B cell (primary cell): Measurements from ENCODE around the gene ZRANB1. TPM values are rescaled to one million over a fixed set of nuclear protein-coding genes. Genes with fewer than 3 reads are reported as not detected.

Source experiments
- ATAC-seq: fragments of 200-7000 bp; cut with Tn5 transposase; one replicate; pipeline ENCODE4 v1.10.0; 2021; ENCODE audit warnings: low read depth, mild to moderate bottlenecking, moderate number of reproducible peaks, moderate library complexity
- CTCF ChIA-PET: fragments of 350-600 bp; sonication (Branson Sonifier 250); formaldehyde crosslinking; loops from one replicate; lab custom pipeline; 2021; ENCODE audit warnings: antibody characterized with exemption, inconsistent platforms; lab: Charles Lee
- POLR2A ChIA-PET: fragments of 350-600 bp; sonication (Branson Sonifier 250); formaldehyde crosslinking; loops from one replicate; lab custom pipeline; 2021; ENCODE audit warnings: antibody characterized with exemption; lab: Charles Lee
- DNase-seq: peaks from one replicate; pipeline ENCODE4 v3.0.0; 2013
- H2AFZ ChIP-seq: 2 replicates; pipeline ENCODE4 v1.6.1; 2012; ENCODE audit warnings: mild to moderate bottlenecking, low read depth, low read length; ENCODE audit not compliant: insufficient read depth, poor library complexity, severe bottlenecking
- H3K27ac ChIP-seq, 2 donors: 1 replicate in 1 of 2; 2 replicates in 1 of 2; pipeline ENCODE4 v1.5.1; 2012 to 2013; ENCODE audit warnings: low read length in 2 of 2, mild to moderate bottlenecking in 2 of 2, moderate library complexity in 1 of 2
- H3K27me3 ChIP-seq, 4 experiments: fragments of 200-600 bp in 1 of 4; sonication (generic) in 1 of 4; replicated peaks in 1 of 4; 1 replicate in 2 of 4; 2 replicates in 2 of 4; pipeline versions ENCODE4 v1.6.1 to v1.7.0; 2013 to 2016; ENCODE audit warnings: low read length in 3 of 4, mild to moderate bottlenecking in 2 of 4, mixed read lengths in 1 of 4, moderate library complexity in 1 of 4; ENCODE audit not compliant: insufficient read depth in 4 of 4, control insufficient read depth in 3 of 4; ENCODE audit errors: control extremely low read depth in 1 of 4
- H3K36me3 ChIP-seq, 2 experiments: replicated peaks in 1 of 2; 1 replicate in 1 of 2; 2 replicates in 1 of 2; pipeline versions ENCODE4 v1.6.1 to v1.7.1; 2013; ENCODE audit warnings: low read length in 1 of 2; ENCODE audit not compliant: insufficient read depth in 2 of 2, control insufficient read depth in 1 of 2; ENCODE audit errors: control extremely low read depth in 1 of 2, extremely low read depth in 1 of 2
- H3K4me1 ChIP-seq, 2 donors: fragments of 200-600 bp in 1 of 2; sonication (generic) in 1 of 2; 1 replicate in 1 of 2; 2 replicates in 1 of 2; pipeline versions ENCODE4 v1.5.1 to v1.6.1; 2013 to 2017; ENCODE audit warnings: low read length in 2 of 2; ENCODE audit not compliant: control insufficient read depth in 2 of 2, insufficient read depth in 2 of 2
- H3K4me2 ChIP-seq: replicated peaks from 2 replicates; pipeline ENCODE3; 2012; ENCODE audit warnings: mild to moderate bottlenecking, low read depth, low read length; ENCODE audit not compliant: poor library complexity, severe bottlenecking
- H3K4me3 ChIP-seq, 5 experiments: fragments of 200-600 bp in 1 of 5; sonication (generic) in 1 of 5; 1 replicate in 3 of 5; 2 replicates in 2 of 5; pipeline versions ENCODE4 v1.5.1 to v1.7.0; 2011 to 2016; ENCODE audit warnings: low read length in 4 of 5, mild to moderate bottlenecking in 4 of 5, low read depth in 2 of 5, control low read depth in 1 of 5, moderate library complexity in 1 of 5; ENCODE audit not compliant: insufficient read depth in 1 of 5; ENCODE audit errors: control extremely low read depth in 1 of 5, extremely low read depth in 1 of 5
- H3K79me2 ChIP-seq: fragments of 200-600 bp; sonication (generic); one replicate; pipeline ENCODE4 v1.6.0; 2016; ENCODE audit warnings: low read length; ENCODE audit not compliant: control insufficient read depth, insufficient read depth
- H3K9ac ChIP-seq: fragments of 200-600 bp; sonication (generic); 2 replicates; pipeline ENCODE4 v1.6.1; 2017; ENCODE audit warnings: mild to moderate bottlenecking, low read length, moderate library complexity
- H3K9me3 ChIP-seq, 3 donors: one replicate each; pipeline versions ENCODE4 v1.6.1 to v1.7.1; 2013; ENCODE audit warnings: low read length in 2 of 3; ENCODE audit not compliant: control insufficient read depth in 2 of 3, insufficient read depth in 1 of 3; ENCODE audit errors: control extremely low read depth in 1 of 3
- H4K20me1 ChIP-seq: 2 replicates; pipeline ENCODE4 v1.6.0; 2012; ENCODE audit warnings: mild to moderate bottlenecking, low read length; ENCODE audit not compliant: insufficient read depth, control insufficient read depth, poor library complexity, severe bottlenecking
- H3K27ac Mint-ChIP-seq: one replicate; pipeline ENCODE4 v1.8.0; 2021; ENCODE audit warnings: mixed read lengths
- H3K27me3 Mint-ChIP-seq: one replicate; pipeline ENCODE4 v1.8.0; 2021; ENCODE audit warnings: mixed read lengths
- H3K4me1 Mint-ChIP-seq: one replicate; pipeline ENCODE4 v1.8.0; 2021; ENCODE audit warnings: mixed read lengths
- H3K4me3 Mint-ChIP-seq: one replicate; pipeline ENCODE4 v1.8.0; 2021; ENCODE audit warnings: mixed read lengths
- H3K9me3 Mint-ChIP-seq: one replicate; pipeline ENCODE4 v1.8.0; 2022; ENCODE audit warnings: mixed read lengths; ENCODE audit not compliant: insufficient read depth
- EZH2 ChIP-seq: IDR thresholded peaks from 2 replicates; pipeline ENCODE4 v1.6.1; 2012; ENCODE audit warnings: borderline replicate concordance, low read depth, mild to moderate bottlenecking, moderate library complexity, low read length; ENCODE audit not compliant: insufficient read depth, poor library complexity, severe bottlenecking
- WGBS: methylation state at CpG from one replicate; pipeline ENCODE4 v1.1.5; 2013; ENCODE audit warnings: missing lambda C conversion rate; ENCODE audit not compliant: insufficient coverage; 5-methylcytosine and 5-hydroxymethylcytosine counted together
- intact Hi-C: fragments of 100-400 bp; cut with micrococcal nuclease; formaldehyde crosslinking; loops from one replicate; pipeline ENCODE4 v1.10.0; 2022
- polyA plus RNA-seq: library from polyadenylated mRNA; depleted of rRNA; stranded (reverse); fragments of >200 nt; gene quantifications from 2 replicates; pipeline ENCODE4 v1.2.3, GENCODE V29; 2012
- total RNA-seq, 2 donors: library from RNA; stranded (reverse); fragments of 120-200 nt in 1 of 2; gene quantifications; 1 replicate in 1 of 2; 2 replicates in 1 of 2; pipeline versions ENCODE4 v1.2.3 to v1.2.4, GENCODE V29; 2013 to 2022
- TF ChIP-seq, protein P1 (sequence below): fragments of 200-600 bp; IDR thresholded peaks from one replicate; pipeline ENCODE4 v1.8.0; 2022; ENCODE audit warnings: antibody characterized with exemption, mild to moderate bottlenecking

ZRANB1 gene
- total and polyA plus RNA-seq, 2 donors (not counting 1 experiment from before 2014, with no cell fraction given) = 6.5 to 28.0 TPM

DNA sequence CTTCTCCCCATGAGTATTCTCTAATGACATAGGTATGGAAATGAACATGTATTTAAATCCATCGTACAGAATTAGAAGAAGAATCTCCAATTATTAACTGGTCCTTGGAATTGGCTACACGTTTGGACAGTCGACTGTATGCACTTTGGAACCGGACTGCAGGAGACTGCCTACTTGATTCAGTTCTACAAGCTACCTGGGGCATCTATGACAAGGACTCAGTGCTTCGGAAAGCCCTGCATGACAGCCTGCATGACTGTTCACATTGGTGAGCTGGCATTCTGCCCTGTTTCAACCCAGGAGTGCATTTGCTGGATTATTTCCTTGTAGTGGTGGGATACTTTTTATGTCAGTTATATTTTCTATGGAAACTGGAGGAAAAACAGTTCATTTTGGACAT is 32.2 kb downstream of the ZRANB1 start:
- H3K9ac ChIP-seq = no peak overlapping the region
- no peak overlapping the region for H3K4me2 ChIP-seq
- ATAC-seq (no peak), DNase-seq (no peak)
- peaks cover 1 to 37% of the 10 kb centered on the region in 2 experiments for H3K36me3 ChIP-seq
- H2AFZ ChIP-seq = no peak overlapping the region
- no peak overlapping the region for H3K27ac Mint-ChIP-seq
- peaks cover 12% of the 10 kb centered on the region for H3K4me1 Mint-ChIP-seq
- no peaks in the 10 kb centered on the region for H3K27me3 ChIP-seq
- no peak overlapping the region for H3K27ac ChIP-seq
- H3K4me3 Mint-ChIP-seq = no peak overlapping the region
- peaks cover 20% of the 10 kb centered on the region for H4K20me1 ChIP-seq
- H3K9me3 ChIP-seq = no peaks in the 10 kb centered on the region
- H3K9me3 Mint-ChIP-seq = no peaks in the 10 kb centered on the region
- CTCF ChIA-PET = no interaction called here
- intact Hi-C loops = no loop called here
- POLR2A ChIA-PET = no interaction called here
- H3K4me1 ChIP-seq = no peaks in the 10 kb centered on the region
- 100% methylated on average over 4 of the region's 5 CpGs for WGBS
- H3K27me3 Mint-ChIP-seq = no peaks in the 10 kb centered on the region
- H3K79me2 ChIP-seq = peaks cover 6% of the 10 kb centered on the region
- H3K4me3 ChIP-seq = no peak overlapping the region
- TF ChIP-seq EZH2 = no peak
- TF ChIP-seq, protein P1, sequence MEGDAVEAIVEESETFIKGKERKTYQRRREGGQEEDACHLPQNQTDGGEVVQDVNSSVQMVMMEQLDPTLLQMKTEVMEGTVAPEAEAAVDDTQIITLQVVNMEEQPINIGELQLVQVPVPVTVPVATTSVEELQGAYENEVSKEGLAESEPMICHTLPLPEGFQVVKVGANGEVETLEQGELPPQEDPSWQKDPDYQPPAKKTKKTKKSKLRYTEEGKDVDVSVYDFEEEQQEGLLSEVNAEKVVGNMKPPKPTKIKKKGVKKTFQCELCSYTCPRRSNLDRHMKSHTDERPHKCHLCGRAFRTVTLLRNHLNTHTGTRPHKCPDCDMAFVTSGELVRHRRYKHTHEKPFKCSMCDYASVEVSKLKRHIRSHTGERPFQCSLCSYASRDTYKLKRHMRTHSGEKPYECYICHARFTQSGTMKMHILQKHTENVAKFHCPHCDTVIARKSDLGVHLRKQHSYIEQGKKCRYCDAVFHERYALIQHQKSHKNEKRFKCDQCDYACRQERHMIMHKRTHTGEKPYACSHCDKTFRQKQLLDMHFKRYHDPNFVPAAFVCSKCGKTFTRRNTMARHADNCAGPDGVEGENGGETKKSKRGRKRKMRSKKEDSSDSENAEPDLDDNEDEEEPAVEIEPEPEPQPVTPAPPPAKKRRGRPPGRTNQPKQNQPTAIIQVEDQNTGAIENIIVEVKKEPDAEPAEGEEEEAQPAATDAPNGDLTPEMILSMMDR = no peak

DNA sequence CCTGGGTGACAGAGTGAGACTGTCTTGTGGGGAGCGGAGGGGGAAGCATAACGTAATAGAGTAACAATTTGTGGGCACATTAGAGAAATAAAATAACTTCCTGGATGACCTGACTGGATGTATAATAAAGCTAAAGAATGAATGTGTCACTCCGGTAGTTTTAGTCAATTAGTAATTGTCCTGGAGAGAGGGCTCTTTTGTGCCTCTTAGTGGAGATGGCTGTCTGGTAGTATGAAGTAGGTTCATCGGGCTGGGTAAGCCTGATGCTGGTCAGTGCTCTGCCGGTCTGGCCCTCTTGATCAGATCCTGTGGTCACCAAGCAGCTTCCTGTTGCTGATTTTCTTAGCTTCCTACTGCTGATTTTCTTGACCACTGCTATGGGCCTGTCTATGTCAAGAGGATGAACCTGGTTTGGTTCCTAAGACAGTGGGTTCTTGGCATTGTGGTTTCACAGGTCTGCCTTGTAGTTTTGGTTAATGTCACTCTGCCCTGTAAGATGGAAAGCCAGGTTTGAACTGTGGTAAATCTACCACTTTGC is 34.1 kb downstream of the ZRANB1 start:
- no peak overlapping the region for H3K4me3 ChIP-seq
- H3K9ac ChIP-seq = no peak overlapping the region
- ChIA-PET POLR2A (no interaction called here), CTCF (interaction anchor here (0.6 kb wide), 1 partner anchor 17 kb away, joined by 4 read pairs; no protein-coding TSS in a partner anchor)
- WGBS = 74% methylated on average over 4 of the region's 5 CpGs
- H3K79me2 ChIP-seq = peaks cover 4% of the 10 kb centered on the region
- no peaks in the 10 kb centered on the region for H3K4me1 ChIP-seq
- Mint-ChIP-seq H3K27me3 (no peaks in the 10 kb centered on the region), H3K4me1 (peaks cover 6% of the 10 kb centered on the region), H3K9me3 (no peaks in the 10 kb centered on the region), H3K27ac (no peak overlapping the region), H3K4me3 (no peak overlapping the region)
- H3K36me3 ChIP-seq = peaks cover 1 to 36% of the 10 kb centered on the region in 2 experiments
- H3K27me3 ChIP-seq = no peaks in the 10 kb centered on the region
- intact Hi-C loops = no loop called here
- H2AFZ ChIP-seq = no peak overlapping the region
- TF ChIP-seq EZH2 = no peak
- no peak overlapping the region for H3K27ac ChIP-seq
- peaks cover 6% of the 10 kb centered on the region for H4K20me1 ChIP-seq
- no peak overlapping the region for H3K4me2 ChIP-seq
- no peak for DNase-seq
- H3K9me3 ChIP-seq = no peaks in the 10 kb centered on the region
- ATAC-seq = no peak
